HG03064 (cell line): Measurements from ENCODE around the gene PLXDC2.
"Not testable (repeated sequence)": the region's sequence is repeated elsewhere in the genome, so short reads cannot be mapped to it uniquely, and the experiment has no call there.

Experiments used
- ATAC-seq: cut with Tn5 transposase; IDR thresholded peaks from one replicate; pipeline ENCODE4 v1.9.1; 2021; ENCODE audit warnings: low read depth; ENCODE audit not compliant: unreplicated experiment

PLXDC2 gene

GRCh38 chr10:20007426-20007825 is 191.2 kb downstream of the PLXDC2 start:
- ATAC-seq: no peak

- ATAC-seq: no peak
These were observed 197.9 kb downstream of the PLXDC2 start for GRCh38 chr10:20013991-20014750.

- no peak for ATAC-seq
These were observed 201.7 kb downstream of the PLXDC2 start for GRCh38 chr10:20017961-20018360.

- no peak for ATAC-seq
These were observed 204.4 kb downstream of the PLXDC2 start for GRCh38 chr10:20020677-20021076.

- no peak for ATAC-seq
These were observed 213.3 kb downstream of the PLXDC2 start for GRCh38 chr10:20029523-20029922.

- no peak for ATAC-seq
These were observed 217.2 kb downstream of the PLXDC2 start for GRCh38 chr10:20033476-20033875.

GRCh38 chr10:20034732-20035131 is 218.5 kb downstream of the PLXDC2 start:
- no peak for ATAC-seq

- no peak for ATAC-seq
These were observed 223.8 kb downstream of the PLXDC2 start for GRCh38 chr10:20040012-20040411.

GRCh38 chr10:20041931-20042330 is 225.7 kb downstream of the PLXDC2 start:
- ATAC-seq: no peak

GRCh38 chr10:20045100-20045499 is 228.9 kb downstream of the PLXDC2 start:
- not testable (repeated sequence) for ATAC-seq

- ATAC-seq: no peak
These were observed 231.9 kb downstream of the PLXDC2 start for GRCh38 chr10:20048161-20048560.

- no peak for ATAC-seq
These were observed 241.9 kb downstream of the PLXDC2 start for GRCh38 chr10:20058135-20058534.

- ATAC-seq: no peak
These were observed 243.0 kb downstream of the PLXDC2 start for GRCh38 chr10:20059084-20059835.

GRCh38 chr10:20065814-20066213 is 249.6 kb downstream of the PLXDC2 start:
- ATAC-seq: no peak

GRCh38 chr10:20073167-20073566 is 256.9 kb downstream of the PLXDC2 start:
- ATAC-seq: no peak

- no peak for ATAC-seq
These were observed 259.5 kb downstream of the PLXDC2 start for GRCh38 chr10:20075713-20076112.

- no peak for ATAC-seq
These were observed 268.2 kb downstream of the PLXDC2 start for GRCh38 chr10:20084451-20084850.

GRCh38 chr10:20085115-20085514 is 268.9 kb downstream of the PLXDC2 start:
- ATAC-seq: no peak

GRCh38 chr10:20087353-20087752 is 271.1 kb downstream of the PLXDC2 start:
- no peak for ATAC-seq

GRCh38 chr10:20088061-20088701 is 271.9 kb downstream of the PLXDC2 start:
- ATAC-seq: no peak

- ATAC-seq: no peak
These were observed 273.6 kb downstream of the PLXDC2 start for GRCh38 chr10:20089879-20090278.
